Smooth muscle cell (in vitro differentiated cells): Measurements from ENCODE around the gene TMEM101. TPM values are rescaled to one million over a fixed set of nuclear protein-coding genes. Genes with fewer than 3 reads are reported as not detected.

Experiments used
- DNase-seq: peaks from one replicate; lab custom pipeline; 2025; ENCODE audit not compliant: unreplicated experiment; lab: John Stamatoyannopoulos, UW
- H2AFZ ChIP-seq: fragments of 200-600 bp; sonication (generic); 2 replicates; pipeline ENCODE4 v1.6.0; 2016; ENCODE audit warnings: antibody characterized with exemption, low read depth, mild to moderate bottlenecking
- H3F3A ChIP-seq: fragments of 200-600 bp; sonication (generic); 2 replicates; pipeline ENCODE4 v1.6.0; 2017; ENCODE audit warnings: antibody characterized with exemption, low read depth
- H3K27ac ChIP-seq: fragments of 200-600 bp; sonication (generic); 2 replicates; pipeline ENCODE4 v1.5.1; 2016; ENCODE audit warnings: low read depth, mild to moderate bottlenecking
- H3K27me3 ChIP-seq: fragments of 200-600 bp; sonication (generic); 2 replicates; pipeline ENCODE4 v1.6.1; 2016; ENCODE audit warnings: low read depth, mild to moderate bottlenecking
- H3K36me3 ChIP-seq: fragments of 200-600 bp; sonication (generic); 2 replicates; pipeline ENCODE4 v1.5.1; 2016; ENCODE audit warnings: low read depth
- H3K4me1 ChIP-seq: fragments of 200-600 bp; sonication (generic); 2 replicates; pipeline ENCODE4 v1.5.1; 2016; ENCODE audit warnings: low read depth
- H3K4me2 ChIP-seq: fragments of 200-600 bp; sonication (generic); 2 replicates; pipeline ENCODE4 v1.6.0; 2016; ENCODE audit warnings: mild to moderate bottlenecking
- H3K4me3 ChIP-seq: fragments of 200-600 bp; sonication (generic); 2 replicates; pipeline ENCODE4 v1.5.1; 2016; ENCODE audit warnings: mild to moderate bottlenecking
- H3K79me2 ChIP-seq: fragments of 200-600 bp; sonication (generic); 2 replicates; pipeline ENCODE4 v1.6.0; 2016; ENCODE audit warnings: low read depth, mild to moderate bottlenecking
- H3K9ac ChIP-seq: fragments of 200-600 bp; sonication (generic); 2 replicates; pipeline ENCODE4 v1.6.0; 2016; ENCODE audit warnings: low read depth
- H3K9me3 ChIP-seq: fragments of 200-600 bp; sonication (generic); replicated peaks from 2 replicates; pipeline ENCODE4 v1.5.1; 2016; ENCODE audit warnings: low read depth
- H4K20me1 ChIP-seq: fragments of 200-600 bp; sonication (generic); 2 replicates; pipeline ENCODE4 v1.6.0; 2016; ENCODE audit warnings: low read depth
- CTCF ChIP-seq: fragments of 200-600 bp; sonication (generic); IDR thresholded peaks from 2 replicates; pipeline ENCODE4 v1.5.1; 2017; ENCODE audit warnings: borderline replicate concordance, mild to moderate bottlenecking, antibody characterized with exemption; ENCODE audit not compliant: insufficient read depth, poor library complexity, severe bottlenecking
- WGBS: methylation state at CpG from one replicate; pipeline ENCODE4 v1.1.7; 2016; ENCODE audit warnings: low lambda C conversion rate; 5-methylcytosine and 5-hydroxymethylcytosine counted together
- polyA plus RNA-seq: library from polyadenylated mRNA; unstranded; fragments of >200 nt; fragmentation: Nextera tagmentation; extraction: Ambion mirVana; gene quantifications from 2 replicates; pipeline ENCODE4 v1.2.1, GENCODE V29; 2016
- total RNA-seq: library from RNA; depleted of rRNA; stranded (reverse); fragments of >200 nt; gene quantifications from 2 replicates; pipeline ENCODE4 v1.2.3, GENCODE V29; 2014

The TMEM101 gene
- total and polyA plus RNA-seq, 2 experiments from 2014 or later: 35.1 to 36.1 TPM

GRCh38 chr17:44007346-44008204, 7.2 kb downstream of the TMEM101 start:
- no peak for DNase-seq
- no peak overlapping the region for H3K27ac ChIP-seq
- peak overlapping the region; percentile 20 for H2AFZ ChIP-seq
- peak overlapping the region; percentile 81 for H3K4me3 ChIP-seq
- no peaks in the 10 kb centered on the region for H3K9me3 ChIP-seq
- peaks cover 26% of the 10 kb centered on the region for H3K4me1 ChIP-seq
- no peaks in the 10 kb centered on the region for H3K79me2 ChIP-seq
- TF ChIP-seq CTCF: no peak
- no peaks in the 10 kb centered on the region for H4K20me1 ChIP-seq
- 7% methylated on average over 36 of the region's 37 CpGs for WGBS
- peak overlapping the region; percentile 61 for H3K9ac ChIP-seq
- H3K27me3 ChIP-seq: peaks cover 30% of the 10 kb centered on the region
- H3F3A ChIP-seq: no peaks in the 10 kb centered on the region
- peak overlapping the region; percentile 99 for H3K4me2 ChIP-seq
- H3K36me3 ChIP-seq: no peaks in the 10 kb centered on the region

- WGBS: under 1% methylated on average over 31 of the region's 40 CpGs
- peaks cover 30% of the 10 kb centered on the region for H3K27me3 ChIP-seq
- peak overlapping the region; percentile 20 for H2AFZ ChIP-seq
- peak overlapping the region; percentile 81 for H3K4me3 ChIP-seq
- peak; percentile 93 for DNase-seq
- no peaks in the 10 kb centered on the region for H3K36me3 ChIP-seq
- no peaks in the 10 kb centered on the region for H3K9me3 ChIP-seq
- H3K9ac ChIP-seq: peak overlapping the region; percentile 61
- no peak overlapping the region for H3K27ac ChIP-seq
- no peaks in the 10 kb centered on the region for H3K79me2 ChIP-seq
- no peaks in the 10 kb centered on the region for H4K20me1 ChIP-seq
- peaks cover 26% of the 10 kb centered on the region for H3K4me1 ChIP-seq
- H3K4me2 ChIP-seq: peak overlapping the region; percentile 99
- TF ChIP-seq CTCF: peak; percentile 66
- no peaks in the 10 kb centered on the region for H3F3A ChIP-seq
Measured at GRCh38 chr17:44006598-44007345, 8.0 kb downstream of the TMEM101 start.

- TF ChIP-seq CTCF: no peak
- Histone ChIP-seq H3K4me2 (peak overlapping the region; percentile 99), H3F3A (no peaks in the 10 kb centered on the region), H3K4me3 (peak overlapping the region; percentile 81), H4K20me1 (no peaks in the 10 kb centered on the region), H3K27ac (no peak overlapping the region), H3K9me3 (no peaks in the 10 kb centered on the region), H2AFZ (no peak overlapping the region), H3K36me3 (no peaks in the 10 kb centered on the region), H3K4me1 (peaks cover 26% of the 10 kb centered on the region), H3K79me2 (no peaks in the 10 kb centered on the region), H3K9ac (no peak overlapping the region), H3K27me3 (peaks cover 30% of the 10 kb centered on the region)
- DNase-seq: no peak
- 3% methylated on average over 21 of the region's 21 CpGs for WGBS
Measured at GRCh38 chr17:44006272-44006597, 8.5 kb downstream of the TMEM101 start.
